Measurements from ENCODE around the gene KIF22.

DNA sequence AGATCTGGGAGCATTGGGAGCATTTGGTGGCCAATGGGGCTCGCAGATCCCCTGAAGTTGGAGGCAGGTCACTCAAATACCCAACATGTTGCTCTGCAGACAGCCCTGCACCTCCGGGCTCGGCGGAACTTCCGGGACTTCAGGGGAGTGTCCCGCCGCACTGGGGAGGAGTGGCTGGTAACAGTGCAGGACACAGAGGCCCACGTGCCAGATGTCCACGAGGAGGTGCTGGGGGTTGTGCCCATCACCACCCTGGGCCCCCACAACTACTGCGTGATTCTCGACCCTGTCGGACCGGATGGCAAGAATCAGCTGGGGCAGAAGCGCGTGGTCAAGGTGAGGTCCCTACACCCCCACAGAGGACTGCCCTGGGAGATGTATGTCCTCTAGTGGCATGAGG is 46.1 kb downstream of the KIF22 start:
- TF ChIP-seq POLR2A (IDR thresholded peaks at IDR 0.05) (no peak), EP300 (IDR thresholded peaks at IDR 0.05) (no peak)
- TF ChIP-seq, protein P1, sequence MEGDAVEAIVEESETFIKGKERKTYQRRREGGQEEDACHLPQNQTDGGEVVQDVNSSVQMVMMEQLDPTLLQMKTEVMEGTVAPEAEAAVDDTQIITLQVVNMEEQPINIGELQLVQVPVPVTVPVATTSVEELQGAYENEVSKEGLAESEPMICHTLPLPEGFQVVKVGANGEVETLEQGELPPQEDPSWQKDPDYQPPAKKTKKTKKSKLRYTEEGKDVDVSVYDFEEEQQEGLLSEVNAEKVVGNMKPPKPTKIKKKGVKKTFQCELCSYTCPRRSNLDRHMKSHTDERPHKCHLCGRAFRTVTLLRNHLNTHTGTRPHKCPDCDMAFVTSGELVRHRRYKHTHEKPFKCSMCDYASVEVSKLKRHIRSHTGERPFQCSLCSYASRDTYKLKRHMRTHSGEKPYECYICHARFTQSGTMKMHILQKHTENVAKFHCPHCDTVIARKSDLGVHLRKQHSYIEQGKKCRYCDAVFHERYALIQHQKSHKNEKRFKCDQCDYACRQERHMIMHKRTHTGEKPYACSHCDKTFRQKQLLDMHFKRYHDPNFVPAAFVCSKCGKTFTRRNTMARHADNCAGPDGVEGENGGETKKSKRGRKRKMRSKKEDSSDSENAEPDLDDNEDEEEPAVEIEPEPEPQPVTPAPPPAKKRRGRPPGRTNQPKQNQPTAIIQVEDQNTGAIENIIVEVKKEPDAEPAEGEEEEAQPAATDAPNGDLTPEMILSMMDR (IDR thresholded peaks at IDR 0.05), result no peak
